GM21576 (cell line): ENCODE measurements around the gene ITPRIPL2.

Experiments used
- ATAC-seq: cut with Tn5 transposase; IDR thresholded peaks from one replicate; pipeline ENCODE4 v1.9.1; 2021; ENCODE audit warnings: mild to moderate bottlenecking, moderate library complexity; ENCODE audit not compliant: unreplicated experiment

Gene ITPRIPL2

DNA sequence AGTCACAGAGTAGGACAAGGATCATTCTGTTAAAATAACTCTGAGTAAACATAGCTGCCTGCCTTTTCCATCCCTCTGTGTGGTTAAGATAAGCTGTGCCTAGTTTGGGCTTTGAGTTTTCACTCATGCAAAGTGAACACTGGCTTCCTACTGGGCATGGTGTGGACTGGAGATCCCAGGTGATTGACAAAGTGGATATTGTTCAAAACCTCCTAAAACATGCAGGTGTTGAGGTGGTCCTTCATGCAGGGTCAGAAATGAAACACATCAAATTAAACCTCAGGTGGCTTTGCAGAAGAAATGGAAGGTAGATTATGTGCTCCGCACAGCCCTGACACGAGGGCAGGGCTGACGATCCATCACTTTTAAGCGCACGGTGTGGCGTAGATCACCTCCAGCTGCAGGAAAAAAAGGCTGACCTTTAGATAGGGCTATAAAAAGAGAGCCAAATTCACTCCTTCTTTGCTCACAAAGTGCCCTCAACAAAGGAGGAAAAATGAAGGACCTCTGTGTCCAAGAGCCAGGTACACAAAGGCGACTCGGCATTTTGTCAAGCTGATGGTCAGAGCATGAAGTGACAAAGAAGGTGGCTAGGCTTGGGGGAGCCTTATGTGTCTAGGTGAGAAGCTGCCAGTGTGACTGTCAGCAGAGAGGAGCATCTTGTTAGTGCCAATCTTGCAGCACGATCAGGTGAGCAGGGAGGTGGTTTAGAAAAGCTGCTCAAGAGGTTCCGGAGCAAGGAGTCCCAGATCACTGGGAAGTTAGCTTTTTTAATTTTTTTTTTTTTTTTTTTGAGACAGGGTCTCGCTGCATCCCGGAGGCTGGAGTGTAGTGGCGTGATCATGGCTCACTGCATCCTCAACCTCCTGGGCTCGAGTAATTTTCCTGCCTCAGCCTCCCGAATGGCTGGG is 19.9 kb upstream of the ITPRIPL2 start:
- no peak for ATAC-seq

- ATAC-seq, result no peak
Measured at GRCh38 chr16:19094542-19095365, 19.0 kb upstream of the ITPRIPL2 start.

DNA sequence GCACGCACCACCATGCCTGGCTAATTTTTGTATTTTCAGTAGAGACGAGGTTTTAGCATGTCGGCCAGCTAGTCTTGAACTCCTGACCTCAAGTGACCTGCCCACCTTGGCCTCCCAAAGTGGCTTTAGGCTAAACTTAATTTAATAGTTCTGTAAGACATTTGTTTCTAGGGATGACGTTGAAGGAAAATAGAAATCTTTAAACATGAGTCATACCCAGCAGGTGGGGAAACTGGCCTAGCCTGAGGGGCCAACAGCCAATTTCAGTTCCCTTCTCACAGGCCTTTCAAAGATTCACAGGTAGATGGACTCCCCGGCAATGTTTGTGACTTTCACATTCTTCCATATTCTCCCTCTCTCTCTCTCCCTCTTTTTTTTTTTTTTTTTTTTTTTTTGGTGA is 18.1 kb upstream of the ITPRIPL2 start:
- peak; percentile 79 for ATAC-seq

DNA sequence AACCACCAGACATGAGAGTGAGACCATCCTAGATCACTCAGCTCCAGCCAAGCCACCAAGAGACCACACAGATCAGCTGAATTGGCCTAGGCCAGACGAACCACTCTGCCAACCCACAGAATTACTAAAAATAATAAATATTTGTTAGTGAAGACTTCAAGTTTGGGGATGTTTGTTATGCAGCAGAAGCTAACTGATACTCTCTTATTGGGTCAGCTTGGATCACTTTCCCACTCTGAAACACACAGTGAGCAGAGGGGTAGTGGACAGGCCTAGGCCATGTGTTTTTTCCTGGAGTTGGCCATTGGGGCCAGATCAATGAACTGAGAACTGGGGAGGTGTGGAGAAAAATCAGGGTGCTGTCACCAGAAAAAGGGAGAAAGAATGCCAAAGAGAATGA is 15.6 kb upstream of the ITPRIPL2 start:
- no peak for ATAC-seq

DNA sequence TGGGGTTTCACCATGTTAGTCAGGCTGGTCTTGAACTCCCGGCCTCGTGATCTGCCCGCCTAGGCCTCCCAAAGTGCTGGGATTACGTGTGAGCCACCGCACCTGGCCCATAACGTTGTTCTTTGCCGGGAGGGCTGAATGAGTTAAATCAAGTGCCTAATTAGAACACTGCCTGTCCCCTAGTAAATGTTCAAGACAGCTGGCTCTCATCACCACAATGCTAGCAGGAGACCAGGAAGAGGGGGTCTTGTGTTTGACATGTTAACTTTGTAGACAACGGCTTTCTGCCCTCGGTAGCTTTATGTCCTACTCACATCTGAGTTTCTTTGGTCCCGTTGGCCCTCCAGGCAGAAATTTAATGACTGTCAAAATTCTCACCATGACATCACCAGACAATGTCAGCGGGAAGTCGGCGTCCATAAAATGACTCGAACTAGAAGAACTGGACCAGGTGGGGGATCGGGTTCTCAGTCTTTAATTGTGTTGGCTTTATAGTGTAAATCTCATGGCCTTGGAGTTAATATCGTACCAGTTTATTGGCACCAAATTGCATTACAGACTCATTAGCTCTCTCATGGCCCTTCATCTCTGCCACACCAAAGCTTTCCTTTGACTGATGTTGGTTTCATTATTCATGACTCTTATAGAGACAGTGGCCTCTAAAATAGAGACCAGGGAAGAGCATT is 11.4 kb upstream of the ITPRIPL2 start:
- no peak for ATAC-seq

- ATAC-seq, result no peak
Measured at GRCh38 chr16:19104607-19105006, 9.2 kb upstream of the ITPRIPL2 start.

DNA sequence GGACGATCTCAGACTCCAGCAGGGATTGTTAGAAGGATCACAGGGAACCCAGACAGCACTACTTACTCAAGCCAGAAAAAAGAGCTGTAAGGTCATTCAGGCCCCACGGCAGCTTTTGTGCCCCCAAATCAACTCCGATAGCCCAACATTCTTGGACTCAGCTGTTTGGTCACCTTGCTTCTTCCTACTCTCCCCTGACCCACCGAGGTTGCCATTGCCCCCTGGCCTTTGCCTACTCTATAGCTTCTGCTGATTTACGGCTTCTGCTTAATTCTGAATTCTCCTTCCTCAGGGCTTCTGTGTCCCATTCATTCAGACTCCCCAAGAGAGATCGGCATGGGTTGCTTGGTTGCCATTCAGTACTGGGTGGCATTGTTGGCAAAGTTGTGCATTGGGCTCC is 8.6 kb upstream of the ITPRIPL2 start:
- ATAC-seq, result no peak

GRCh38 chr16:19105891-19106624 is 7.7 kb upstream of the ITPRIPL2 start:
- no peak for ATAC-seq

- no peak for ATAC-seq
Measured at GRCh38 chr16:19106625-19107020, 7.1 kb upstream of the ITPRIPL2 start.

GRCh38 chr16:19108409-19109287 is 5.1 kb upstream of the ITPRIPL2 start:
- ATAC-seq, result no peak

DNA sequence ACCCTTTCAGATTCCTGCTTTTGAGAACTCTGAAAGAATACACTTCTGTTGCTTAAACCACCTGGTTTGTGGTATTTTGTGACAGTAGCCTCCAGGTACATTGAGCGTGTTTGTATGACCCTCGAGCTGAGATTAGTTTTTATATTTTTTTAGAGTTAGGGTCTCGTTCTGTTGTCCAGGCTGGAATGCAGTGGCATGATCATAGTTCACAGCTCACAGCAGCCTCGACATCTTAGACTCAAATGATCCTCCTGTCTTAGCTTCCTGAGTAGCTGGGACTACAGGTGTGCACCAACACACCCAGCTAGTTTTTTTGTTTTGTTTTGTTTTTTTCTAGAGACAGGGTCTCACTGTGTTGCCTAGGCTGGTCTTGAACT is 4.5 kb upstream of the ITPRIPL2 start:
- ATAC-seq, result no peak

DNA sequence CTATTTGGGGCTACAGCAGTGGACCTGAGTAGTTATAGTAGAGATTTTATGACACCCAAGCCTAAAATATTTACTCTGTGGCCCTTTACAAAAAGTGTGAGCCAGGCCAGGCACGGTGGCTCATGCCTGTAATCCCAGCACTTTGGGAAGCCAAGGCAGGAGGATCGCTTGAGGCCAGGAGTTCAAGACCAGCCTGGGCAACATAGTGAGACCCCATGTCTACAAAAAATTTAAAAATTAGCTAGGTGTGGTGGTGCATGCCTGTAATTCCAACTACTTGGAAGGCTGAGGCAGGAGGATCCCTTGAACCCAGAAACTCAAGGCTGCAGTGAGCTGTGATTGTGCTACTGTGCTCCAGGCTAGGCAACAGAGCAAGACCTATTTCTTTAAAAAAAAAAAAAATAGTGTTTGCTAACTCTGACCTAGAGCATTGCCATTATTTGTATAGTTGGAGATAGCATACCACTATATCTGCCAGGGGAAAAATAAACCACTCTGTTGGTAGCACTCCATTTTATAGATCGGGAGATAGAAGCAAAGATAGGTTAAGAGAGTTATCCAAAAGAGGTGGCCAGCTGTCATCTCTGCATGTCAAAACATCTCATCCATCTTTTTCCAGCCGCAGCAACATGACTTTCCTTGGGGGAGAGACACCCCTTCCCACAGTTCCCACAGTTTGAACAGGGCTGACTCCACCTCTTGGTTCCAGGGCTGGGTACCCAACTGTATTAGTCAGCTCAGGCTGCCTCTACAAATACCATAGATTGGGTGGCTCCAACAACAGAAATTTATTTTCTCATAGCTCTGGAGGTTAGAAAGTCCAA is 3.0 kb upstream of the ITPRIPL2 start:
- no peak for ATAC-seq

- ATAC-seq, result no peak
Measured at GRCh38 chr16:19112099-19112407, 1.7 kb upstream of the ITPRIPL2 start.

DNA sequence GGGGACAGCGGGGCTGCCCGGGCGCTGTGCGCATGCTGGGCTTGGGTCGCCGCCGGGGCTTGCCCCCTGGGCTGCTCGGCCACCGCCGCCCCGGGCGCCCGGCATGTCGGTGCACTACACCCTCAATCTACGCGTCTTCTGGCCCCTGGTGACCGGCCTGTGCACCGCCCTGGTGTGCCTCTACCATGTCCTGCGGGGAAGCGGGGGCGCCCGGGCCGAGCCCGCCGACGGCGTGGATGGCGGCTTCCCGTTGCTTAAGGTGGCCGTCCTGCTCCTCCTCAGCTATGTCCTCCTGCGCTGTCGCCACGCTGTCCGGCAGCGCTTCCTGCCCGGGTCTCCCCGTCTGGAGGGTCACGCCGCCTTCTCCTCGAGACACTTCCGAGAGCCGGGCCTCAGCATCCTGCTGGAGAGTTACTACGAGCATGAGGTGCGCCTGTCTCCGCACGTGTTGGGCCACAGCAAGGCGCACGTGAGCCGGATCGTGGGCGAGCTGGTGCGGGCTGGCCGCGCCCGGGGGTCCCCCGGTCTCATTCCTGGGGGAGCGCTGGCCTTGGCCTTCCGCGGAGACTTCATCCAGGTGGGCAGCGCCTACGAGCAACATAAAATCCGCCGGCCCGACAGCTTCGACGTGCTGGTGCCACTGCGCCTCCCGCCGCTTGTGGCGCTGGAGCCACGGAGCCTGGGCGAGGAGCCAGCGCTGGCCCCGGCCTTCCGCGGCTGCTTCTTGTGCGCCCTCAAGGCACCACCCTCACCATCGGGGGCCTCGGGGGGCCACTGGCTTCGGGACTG is 789 bp downstream of the ITPRIPL2 start:
- no peak for ATAC-seq

DNA sequence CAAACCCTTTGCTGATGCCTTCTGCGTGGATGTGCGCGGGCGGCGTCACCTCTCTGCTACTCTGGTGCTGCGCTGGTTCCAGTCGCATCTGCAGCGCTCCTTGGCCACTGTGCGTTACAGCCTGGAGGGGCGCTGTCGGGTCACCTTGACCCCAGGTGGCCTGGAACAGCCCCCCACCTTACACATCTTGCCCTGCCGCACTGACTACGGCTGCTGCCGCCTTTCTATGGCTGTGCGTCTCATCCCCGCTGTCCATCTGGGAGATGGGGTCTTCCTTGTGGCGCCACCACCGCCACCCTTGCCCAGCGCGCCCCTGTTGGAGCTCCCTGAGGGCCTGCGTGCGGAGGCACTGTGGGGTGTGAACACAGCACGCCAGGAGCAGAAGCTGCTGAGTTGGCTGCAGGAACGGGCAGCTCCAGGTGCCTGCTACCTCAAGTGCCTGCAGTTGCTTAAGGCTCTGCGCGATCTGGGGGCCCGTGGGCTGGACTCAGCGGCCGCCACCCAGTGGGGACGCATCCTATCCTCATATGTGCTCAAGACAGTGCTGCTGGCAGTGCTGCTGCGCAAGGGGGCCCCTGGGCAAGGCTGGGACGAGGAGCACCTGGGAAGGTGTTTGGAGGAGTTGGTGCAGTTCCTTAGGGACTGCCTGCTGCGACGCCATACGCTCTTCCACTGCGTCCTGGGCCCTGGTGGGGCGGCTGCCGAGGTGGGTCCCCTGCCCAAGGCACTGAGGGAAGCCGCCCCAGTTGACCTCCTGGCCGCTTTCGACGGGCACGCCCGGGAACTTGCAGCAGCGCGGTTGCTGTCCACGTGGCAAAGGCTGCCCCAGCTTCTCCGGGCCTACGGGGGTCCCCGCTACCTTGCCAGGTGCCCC is 1.6 kb downstream of the ITPRIPL2 start:
- ATAC-seq, result no peak

DNA sequence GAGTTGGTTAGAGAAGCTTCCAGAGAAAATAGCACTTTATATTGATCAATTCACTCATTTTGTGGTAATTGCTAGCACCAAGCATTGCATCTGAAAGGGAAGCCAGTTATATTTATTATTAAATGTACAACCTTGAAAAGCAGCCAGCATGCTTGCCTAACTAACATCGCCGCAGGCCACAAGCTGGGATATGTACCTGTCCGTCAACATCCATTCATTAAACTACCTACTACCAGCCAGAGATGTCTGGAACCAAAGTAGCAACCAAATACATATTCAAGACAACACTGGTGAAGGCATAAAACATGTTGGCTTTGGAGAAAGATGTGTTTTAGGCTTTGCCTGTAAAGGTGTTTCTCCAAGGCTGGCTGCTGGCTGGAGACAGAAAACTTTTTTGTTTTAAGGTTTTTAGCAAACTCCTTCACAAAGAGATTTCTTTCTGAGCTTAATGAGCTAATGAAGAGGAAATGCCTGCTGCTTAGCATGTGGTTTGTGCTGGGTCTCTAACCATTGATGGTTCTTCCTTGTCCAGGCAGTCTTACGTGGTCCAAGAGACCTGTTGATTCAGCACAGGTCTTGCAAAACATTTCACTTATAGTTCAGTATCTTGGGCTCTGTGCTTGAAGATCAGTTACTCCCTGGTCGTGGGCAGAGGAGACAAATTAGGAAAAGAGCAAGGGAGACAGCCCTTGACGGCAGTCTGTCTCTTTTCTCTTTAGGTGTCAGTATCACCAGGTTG is 3.1 kb downstream of the ITPRIPL2 start:
- no peak for ATAC-seq

- ATAC-seq, result no peak
Measured at GRCh38 chr16:19118938-19119431, 5.2 kb downstream of the ITPRIPL2 start.
